MM.1S (cell line): Measurements from ENCODE around the gene MED25.

Experiments used
- CTCF ChIP-seq: fragments of 300-600 bp; sonication (generic); IDR thresholded peaks from 2 replicates; pipeline ENCODE4 v1.5.1; 2016; ENCODE audit warnings: antibody characterized with exemption, low read length, mixed read lengths
- EZH2 ChIP-seq: fragments of 300-600 bp; sonication (generic); optimal IDR thresholded peaks from 2 replicates; pipeline ENCODE3; 2017; ENCODE audit warnings: low read depth, mild to moderate bottlenecking, antibody characterized with exemption, low read length, mixed read lengths
- EZH2phosphoT487 ChIP-seq: fragments of 300-600 bp; sonication (generic); IDR thresholded peaks from 2 replicates; pipeline ENCODE4 v1.6.1; 2018; ENCODE audit warnings: antibody characterized with exemption, low read length

DNA sequence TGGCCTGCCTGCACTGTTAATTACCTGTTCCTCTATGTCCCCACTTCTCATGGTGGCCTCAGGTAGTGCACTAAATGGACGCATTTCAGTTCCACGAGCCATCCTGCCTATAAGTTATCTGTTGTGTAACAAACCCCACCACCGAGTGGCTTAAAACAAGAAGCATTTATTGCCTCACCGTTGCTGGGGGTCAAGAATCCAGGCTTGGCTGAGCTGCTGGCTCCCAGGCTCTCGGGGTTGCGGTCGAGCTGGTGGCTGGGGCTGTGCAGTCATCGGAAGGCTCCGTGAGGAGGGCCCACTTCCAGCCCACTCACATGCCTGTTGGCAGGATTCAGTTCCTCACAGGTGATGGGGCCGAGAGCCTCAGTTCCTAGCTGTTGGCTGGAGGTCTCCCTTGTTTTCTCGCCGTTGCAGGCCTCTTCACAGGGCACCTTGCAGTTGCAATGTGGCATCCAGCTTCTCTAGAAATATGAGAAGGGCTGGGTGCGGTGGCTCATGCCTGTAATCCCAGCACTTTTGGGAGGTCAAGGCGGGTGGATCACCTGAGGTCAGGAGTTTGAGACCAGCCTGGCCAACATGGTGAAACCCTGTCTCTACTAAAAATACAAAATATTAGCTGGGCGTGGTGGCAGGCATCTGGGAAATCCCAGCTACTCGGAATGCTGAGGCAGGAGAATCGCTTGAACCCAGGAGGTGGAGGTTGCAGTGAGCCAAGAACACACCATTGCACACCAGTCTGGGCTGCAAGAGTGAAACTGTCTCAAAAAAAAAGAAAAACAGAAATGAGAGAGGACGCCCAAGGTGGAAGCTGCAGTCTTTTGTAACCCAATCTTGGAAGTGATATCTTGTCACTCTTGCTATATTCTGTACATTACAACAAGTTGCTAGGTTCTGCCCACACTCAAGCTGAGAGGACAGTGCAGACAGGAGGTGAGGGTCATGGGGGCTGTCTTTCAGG is 26.3 kb downstream of the MED25 start:
- TF ChIP-seq CTCF (no peak), EZH2 (no peak), EZH2phosphoT487 (no peak)
